ENCODE data around the gene CLRN1. TPM values are rescaled to one million over a fixed set of nuclear protein-coding genes. Genes with fewer than 3 reads are reported as not detected.

CLRN1 gene
- total RNA-seq, 4 donors from 2014 or later: 0.14 TPM; not detected in 3

- H3K9me3 ChIP-seq: no peaks in the 10 kb centered on the region
- TF ChIP-seq CTCF (IDR thresholded peaks at IDR 0.05) (no peak), EP300 (IDR thresholded peaks at IDR 0.05; ENCODE audit: low read depth) (no peak), POLR2A (IDR thresholded peaks at IDR 0.05) (no peak), POLR2AphosphoS5 (IDR thresholded peaks at IDR 0.05) (no peak)
- in situ Hi-C loops (cut with MboI; ENCODE audit: low pct_ligation_motif_present in 1 of 4, low pct_unique_long_range_greater_than_20kb in 1 of 4, low sequenced_read_pairs in 3 of 4) (no loop called here), intact Hi-C loops (cut with DNase I; ENCODE audit: low total_unique reads) (no loop called here)
- H3K4me1 ChIP-seq: no peaks in the 10 kb centered on the region
- no peaks in the 10 kb centered on the region for H3K27me3 ChIP-seq
- WGBS, 2 donors (ENCODE audit: low coverage in 1 of 2): 87% methylated on average over 9 of the region's 9 CpGs; no CpG with 5 or more reads in 1 of the 2 donors
- H3K4me3 ChIP-seq: no peak overlapping the region
- H3K36me3 ChIP-seq: no peaks in the 10 kb centered on the region
- DNase-seq: no peak
- no peak overlapping the region for H3K27ac ChIP-seq
Observed at GRCh38 chr3:150890831-150891230, 81.7 kb downstream of the CLRN1 start.

- 78 to 94% methylated on average over 3 of the region's 3 CpGs for WGBS, 2 donors (ENCODE audit: low coverage in 1 of 2)
- in situ Hi-C loops (cut with MboI; ENCODE audit: low pct_ligation_motif_present in 1 of 4, low pct_unique_long_range_greater_than_20kb in 1 of 4, low sequenced_read_pairs in 3 of 4): no loop called here
Observed at GRCh38 chr3:150890295-150890694, 82.2 kb downstream of the CLRN1 start.

GRCh38 chr3:150889106-150889505 is 83.4 kb downstream of the CLRN1 start:
- Histone ChIP-seq H3K4me1 (no peaks in the 10 kb centered on the region), H3K27me3 (no peaks in the 10 kb centered on the region), H3K27ac (no peak overlapping the region), H3K4me3 (no peak overlapping the region), H3K36me3 (no peaks in the 10 kb centered on the region), H3K9me3 (no peaks in the 10 kb centered on the region)
- no peak for DNase-seq
- in situ Hi-C loops (cut with MboI; ENCODE audit: low pct_ligation_motif_present in 1 of 4, low pct_unique_long_range_greater_than_20kb in 1 of 4, low sequenced_read_pairs in 3 of 4) (no loop called here), intact Hi-C loops (cut with DNase I; ENCODE audit: low total_unique reads) (no loop called here)
- no peak for TF ChIP-seq POLR2A (IDR thresholded peaks at IDR 0.05)
- no peak for TF ChIP-seq CTCF (IDR thresholded peaks at IDR 0.05)
- TF ChIP-seq EP300 (IDR thresholded peaks at IDR 0.05; ENCODE audit: low read depth): no peak
- TF ChIP-seq POLR2AphosphoS5 (IDR thresholded peaks at IDR 0.05): no peak
- WGBS, 2 donors (ENCODE audit: low coverage in 1 of 2): 79 to 84% methylated on average over 5 to 6 of the region's 6 CpGs

More at GRCh38 chr3:150890295-150890694, 82.2 kb downstream of the CLRN1 start:
- DNase-seq: no peak
- Histone ChIP-seq H3K36me3 (no peaks in the 10 kb centered on the region), H3K27ac (no peak overlapping the region), H3K27me3 (no peaks in the 10 kb centered on the region), H3K4me3 (no peak overlapping the region), H3K9me3 (no peaks in the 10 kb centered on the region), H3K4me1 (no peaks in the 10 kb centered on the region)
- intact Hi-C loops (cut with DNase I; ENCODE audit: low total_unique reads): no loop called here
- TF ChIP-seq POLR2AphosphoS5 (IDR thresholded peaks at IDR 0.05): no peak
- TF ChIP-seq POLR2A (IDR thresholded peaks at IDR 0.05): no peak
- TF ChIP-seq CTCF (IDR thresholded peaks at IDR 0.05): no peak
- TF ChIP-seq EP300 (IDR thresholded peaks at IDR 0.05; ENCODE audit: low read depth): no peak

GRCh38 chr3:150887031-150887430 is 85.5 kb downstream of the CLRN1 start:
- Histone ChIP-seq H3K9me3 (no peaks in the 10 kb centered on the region), H3K27ac (no peak overlapping the region), H3K4me1 (no peaks in the 10 kb centered on the region), H3K36me3 (no peaks in the 10 kb centered on the region), H3K4me3 (no peak overlapping the region), H3K27me3 (no peaks in the 10 kb centered on the region)
- no peak for DNase-seq
- TF ChIP-seq CTCF (IDR thresholded peaks at IDR 0.05) (no peak), POLR2A (IDR thresholded peaks at IDR 0.05) (no peak), EP300 (IDR thresholded peaks at IDR 0.05; ENCODE audit: low read depth) (no peak), POLR2AphosphoS5 (IDR thresholded peaks at IDR 0.05) (no peak)
- in situ Hi-C loops (cut with MboI; ENCODE audit: low pct_ligation_motif_present in 1 of 4, low pct_unique_long_range_greater_than_20kb in 1 of 4, low sequenced_read_pairs in 3 of 4): no loop called here
- 98 to 100% methylated on average over 1 to 2 of the region's 2 CpGs for WGBS, 2 donors (ENCODE audit: low coverage in 1 of 2)
- intact Hi-C loops (cut with DNase I; ENCODE audit: low total_unique reads): no loop called here

Data from transverse colon (tissue), 4 donors.